ENCODE results near the gene CLCNKA. TPM values are rescaled to one million over a fixed set of nuclear protein-coding genes. Genes with fewer than 3 reads are reported as not detected.

The CLCNKA gene
- total and polyA plus RNA-seq, 8 donors = 0.67 to 9.3 (median 1.4) TPM

DNA sequence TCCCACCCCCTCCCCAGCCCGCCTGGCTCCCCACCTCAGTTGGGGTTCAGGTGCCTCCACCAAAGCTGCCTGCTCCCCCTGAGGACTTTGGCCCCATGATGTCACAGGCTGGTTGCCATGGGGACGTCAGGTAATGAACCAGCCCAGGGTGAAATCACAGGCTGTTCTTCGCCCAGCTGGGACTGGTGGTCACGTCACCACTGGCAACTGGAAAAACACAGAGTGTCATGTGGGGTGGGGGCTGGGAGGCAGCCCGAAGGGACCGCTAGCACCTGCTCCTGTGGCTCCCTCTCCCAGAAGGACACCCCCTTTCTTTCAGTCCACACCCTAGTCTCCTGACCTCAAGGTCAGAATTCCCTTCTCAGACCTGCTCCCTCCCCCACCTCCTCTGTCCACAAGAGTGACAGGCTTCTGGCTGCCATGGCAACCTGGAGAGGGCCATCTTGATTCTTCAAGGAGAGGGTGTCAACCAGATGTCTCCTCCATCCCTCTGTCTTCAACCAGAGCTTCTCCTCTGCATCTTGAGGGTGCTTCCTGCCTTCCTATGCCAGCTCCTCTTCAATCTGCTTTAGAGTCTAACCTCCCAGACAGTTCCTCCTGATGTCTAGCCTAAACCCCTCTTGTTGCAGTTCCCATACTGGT, 45.4 kb downstream of the CLCNKA start:
- 16 to 19% methylated on average over 6 of the region's 6 CpGs for WGBS, 2 donors
- Histone ChIP-seq H3K4me3 (no peak overlapping the region), H3K27me3 (no peaks in the 10 kb centered on the region), H3K4me1 (peaks cover 20 to 26% (median 25%) of the 10 kb centered on the region in 3 donors), H3K36me3 (no peaks in the 10 kb centered on the region), H3K27ac (peak overlapping the region; percentile 35 to 79 (median 72)), H3K9me3 (no peaks in the 10 kb centered on the region)
- DNase-seq = peak; percentile 88 to 97 (median 94)
- peak; percentile 77 to 88 (median 84) for ATAC-seq
- TF ChIP-seq, protein P1, sequence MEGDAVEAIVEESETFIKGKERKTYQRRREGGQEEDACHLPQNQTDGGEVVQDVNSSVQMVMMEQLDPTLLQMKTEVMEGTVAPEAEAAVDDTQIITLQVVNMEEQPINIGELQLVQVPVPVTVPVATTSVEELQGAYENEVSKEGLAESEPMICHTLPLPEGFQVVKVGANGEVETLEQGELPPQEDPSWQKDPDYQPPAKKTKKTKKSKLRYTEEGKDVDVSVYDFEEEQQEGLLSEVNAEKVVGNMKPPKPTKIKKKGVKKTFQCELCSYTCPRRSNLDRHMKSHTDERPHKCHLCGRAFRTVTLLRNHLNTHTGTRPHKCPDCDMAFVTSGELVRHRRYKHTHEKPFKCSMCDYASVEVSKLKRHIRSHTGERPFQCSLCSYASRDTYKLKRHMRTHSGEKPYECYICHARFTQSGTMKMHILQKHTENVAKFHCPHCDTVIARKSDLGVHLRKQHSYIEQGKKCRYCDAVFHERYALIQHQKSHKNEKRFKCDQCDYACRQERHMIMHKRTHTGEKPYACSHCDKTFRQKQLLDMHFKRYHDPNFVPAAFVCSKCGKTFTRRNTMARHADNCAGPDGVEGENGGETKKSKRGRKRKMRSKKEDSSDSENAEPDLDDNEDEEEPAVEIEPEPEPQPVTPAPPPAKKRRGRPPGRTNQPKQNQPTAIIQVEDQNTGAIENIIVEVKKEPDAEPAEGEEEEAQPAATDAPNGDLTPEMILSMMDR (IDR thresholded peaks at IDR 0.05) = no peak
- no peak for FAIRE-seq
- intact Hi-C loops (cut with DNase I) = no loop called here

DNA sequence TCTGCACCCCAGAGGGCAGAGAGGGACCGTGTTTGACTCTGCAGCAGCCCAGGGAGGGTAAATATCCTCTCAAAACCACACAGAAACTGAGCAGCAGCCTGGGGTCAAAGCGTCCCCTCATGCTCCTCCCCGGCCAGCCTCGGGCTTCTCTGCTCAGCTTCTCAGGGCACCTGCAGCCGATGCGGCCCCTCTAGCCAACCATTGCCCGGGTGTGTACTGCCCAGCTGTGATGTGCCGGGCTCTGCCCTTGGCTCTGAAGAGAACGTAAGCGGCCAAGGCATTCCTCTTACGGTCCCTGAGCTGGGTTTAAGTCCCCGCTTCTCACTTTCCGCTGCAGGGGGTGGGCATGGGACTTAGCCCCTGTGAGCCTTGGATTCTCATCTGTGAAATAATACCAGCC, 46.1 kb downstream of the CLCNKA start:
- no peaks in the 10 kb centered on the region for H3K27me3 ChIP-seq
- no peak overlapping the region for H3K4me3 ChIP-seq
- peak overlapping the region; percentile 28 to 79 (median 72) for H3K27ac ChIP-seq
- ATAC-seq = peak; percentile 1 to 12 (median 9)
- H3K4me1 ChIP-seq = peaks cover 20 to 26% (median 25%) of the 10 kb centered on the region in 3 donors
- H3K9me3 ChIP-seq = no peaks in the 10 kb centered on the region
- 63 to 65% methylated on average over 13 of the region's 13 CpGs for WGBS, 2 donors
- peak in 1 of 6 donors; percentile 51 for DNase-seq
- TF ChIP-seq, protein P1 (IDR thresholded peaks at IDR 0.05) = no peak
- intact Hi-C loops (cut with DNase I) = no loop called here
- no peaks in the 10 kb centered on the region for H3K36me3 ChIP-seq
- FAIRE-seq = no peak

DNA sequence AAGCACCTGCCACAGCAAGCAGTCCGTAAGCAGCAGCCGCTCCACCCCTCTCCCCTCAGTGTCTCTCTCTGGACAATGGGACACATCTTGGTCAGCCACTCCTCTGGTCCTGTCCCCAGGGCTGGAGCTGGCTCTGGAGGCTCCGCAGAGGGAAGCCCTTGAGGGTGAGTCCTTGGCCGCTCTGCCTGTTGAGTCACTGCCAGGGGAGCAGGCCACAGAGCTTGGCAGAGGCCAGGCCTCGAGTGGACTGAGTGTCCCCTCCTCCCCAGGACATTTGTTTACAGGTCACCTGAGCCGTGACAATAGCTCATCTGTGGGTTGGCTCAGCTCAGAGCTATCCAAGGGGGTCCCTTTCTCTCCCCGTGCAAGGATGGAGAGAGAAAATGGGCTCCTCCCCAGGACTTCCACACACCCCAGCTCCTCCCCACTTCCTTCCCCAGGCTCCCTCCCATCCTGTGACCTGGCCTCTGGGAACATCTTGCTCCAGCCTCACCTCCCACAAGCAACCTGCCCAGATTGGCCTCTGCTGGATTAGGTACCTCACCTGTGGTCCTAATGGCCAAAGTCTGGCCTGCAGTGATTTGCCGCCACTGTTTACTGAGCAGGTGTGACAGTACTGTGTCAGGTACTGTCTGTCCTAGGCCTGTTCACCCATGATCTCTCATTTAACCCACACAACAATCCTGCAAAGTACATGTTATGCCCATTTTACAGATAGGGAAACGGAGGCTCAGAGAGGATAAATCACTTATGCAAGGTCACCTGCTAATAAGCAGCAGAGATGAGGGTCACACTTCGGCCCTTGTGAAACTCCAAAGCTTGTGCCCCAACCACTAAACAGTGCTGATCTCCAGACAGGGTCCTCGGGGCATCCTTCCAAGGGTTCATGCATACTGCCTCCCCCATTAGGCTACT, 46.8 kb downstream of the CLCNKA start:
- Histone ChIP-seq H3K4me3 (no peak overlapping the region), H3K4me1 (peaks cover 20 to 26% (median 25%) of the 10 kb centered on the region in 3 donors), H3K9me3 (no peaks in the 10 kb centered on the region), H3K27me3 (no peaks in the 10 kb centered on the region), H3K27ac (peak overlapping the region; percentile 28 to 79 (median 72)), H3K36me3 (no peaks in the 10 kb centered on the region)
- no peak for FAIRE-seq
- TF ChIP-seq, protein P1 (IDR thresholded peaks at IDR 0.05) = no peak
- intact Hi-C loops (cut with DNase I) = no loop called here
- DNase-seq = peak in 4 of 6 donors; percentile 52 to 80 (median 70)
- ATAC-seq = peak; percentile 26 to 43 (median 36)
- WGBS, 2 donors = 55 to 58% methylated on average over 11 of the region's 11 CpGs

DNA sequence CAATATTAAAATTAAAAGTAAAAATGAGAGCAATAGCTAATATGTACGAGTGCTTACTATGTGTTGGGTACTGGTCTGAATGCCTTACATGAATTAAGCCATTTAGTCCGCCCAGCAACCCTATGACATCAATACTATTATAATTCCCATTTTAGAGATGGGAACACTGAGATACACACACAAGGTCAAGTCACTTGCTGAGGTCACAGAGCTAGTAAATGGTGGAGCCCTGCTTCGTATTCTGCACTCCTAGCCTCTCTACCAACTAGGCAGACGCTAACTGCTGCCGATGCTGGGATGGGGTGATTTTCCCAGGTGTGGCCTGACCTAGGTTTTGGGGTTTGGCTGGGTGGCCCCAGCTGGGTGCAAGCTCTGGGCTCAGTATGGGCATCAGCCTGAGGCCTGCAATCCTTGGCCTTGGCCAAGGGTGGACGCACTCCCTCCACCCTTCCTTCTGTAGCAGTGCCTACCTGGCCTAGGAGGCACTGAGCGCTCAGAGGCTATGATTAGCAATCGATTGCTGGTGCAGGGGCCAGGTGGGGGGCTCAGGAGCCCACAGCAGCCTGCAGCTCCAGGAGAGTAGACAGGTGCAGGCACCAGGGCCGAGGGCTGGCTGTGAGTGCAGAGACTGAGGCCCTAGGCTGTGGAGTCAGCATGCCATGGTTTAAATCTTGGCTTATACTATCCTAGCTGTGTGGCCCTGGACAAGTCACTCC, 49.0 kb downstream of the CLCNKA start:
- TF ChIP-seq, protein P1 (IDR thresholded peaks at IDR 0.05) = no peak
- H3K4me1 ChIP-seq = peaks cover 20 to 25% (median 25%) of the 10 kb centered on the region in 3 donors
- no peak overlapping the region for H3K27ac ChIP-seq

More for the DNA sequence above, 49.0 kb downstream of the CLCNKA start:
- no peak for ATAC-seq
- Histone ChIP-seq H3K9me3 (no peaks in the 10 kb centered on the region), H3K4me3 (no peak overlapping the region), H3K36me3 (no peaks in the 10 kb centered on the region), H3K27me3 (no peaks in the 10 kb centered on the region)
- 90 to 93% methylated on average over 9 of the region's 9 CpGs for WGBS, 2 donors
- no peak for FAIRE-seq
- intact Hi-C loops (cut with DNase I) = loop anchor here in 1 of 3 donors (10.0 kb wide), 1 partner anchor 174 kb away; no protein-coding TSS in a partner anchor
- DNase-seq = peak in 1 of 6 donors; percentile 25
